Stimulated activated CD8-positive, alpha-beta memory T cell treated with anti-CD3 and anti-CD28 coated beads, Interleukin-7, amount 100 ng/mL, for 1 hour (primary cell): ENCODE results near the gene KCP.

Experiments used
- DNase-seq, 2 donors: peaks; one replicate each; pipeline ENCODE4 v3.0.0-alpha.2; 2020; ENCODE audit warnings: low read depth in 2 of 2

Gene KCP

GRCh38 chr7:128858380-128859231 is 51.9 kb downstream of the KCP start:
- DNase-seq: no peak

GRCh38 chr7:128856001-128856718 is 54.3 kb downstream of the KCP start:
- DNase-seq: no peak

- no peak for DNase-seq
These were observed 55.0 kb downstream of the KCP start for GRCh38 chr7:128855559-128855958.

- no peak for DNase-seq
These were observed 56.1 kb downstream of the KCP start for GRCh38 chr7:128854396-128854795.

- no peak for DNase-seq
These were observed 56.7 kb downstream of the KCP start for GRCh38 chr7:128853799-128854198.

- no peak for DNase-seq
These were observed 57.8 kb downstream of the KCP start for GRCh38 chr7:128852537-128853254.

GRCh38 chr7:128849804-128850490 is 60.6 kb downstream of the KCP start:
- DNase-seq: no peak

GRCh38 chr7:128849156-128849515 is 61.4 kb downstream of the KCP start:
- DNase-seq: no peak

- DNase-seq: no peak
These were observed 62.0 kb downstream of the KCP start for GRCh38 chr7:128848289-128849155.

GRCh38 chr7:128847721-128848211 is 62.7 kb downstream of the KCP start:
- no peak for DNase-seq

- no peak for DNase-seq
These were observed 63.6 kb downstream of the KCP start for GRCh38 chr7:128846781-128847444.

GRCh38 chr7:128845987-128846386 is 64.5 kb downstream of the KCP start:
- no peak for DNase-seq

GRCh38 chr7:128845475-128845874 is 65.0 kb downstream of the KCP start:
- no peak for DNase-seq

- no peak for DNase-seq
These were observed 65.7 kb downstream of the KCP start for GRCh38 chr7:128844777-128845311.

- no peak for DNase-seq
These were observed 66.4 kb downstream of the KCP start for GRCh38 chr7:128843938-128844621.

- no peak for DNase-seq
These were observed 67.6 kb downstream of the KCP start for GRCh38 chr7:128842674-128843641.

- peak in 1 of 2 donors; percentile 14 for DNase-seq
These were observed 68.4 kb downstream of the KCP start for GRCh38 chr7:128841921-128842673.
